KMS-11 (cell line): ENCODE results near the gene APOE.
"Not testable (repeated sequence)": the region's sequence is repeated elsewhere in the genome, so short reads cannot be mapped to it uniquely, and the experiment has no call there.

Experiments
- H2AFZ ChIP-seq: fragments of 200-600 bp; sonication (generic); 2 replicates; pipeline ENCODE4 v1.6.1; 2016; ENCODE audit warnings: antibody characterized with exemption, mixed run types, low read depth
- H3K27ac ChIP-seq: fragments of 200-600 bp; sonication (generic); 2 replicates; pipeline ENCODE4 v1.6.1; 2016; ENCODE audit warnings: mild to moderate bottlenecking, mixed run types
- H3K27me3 ChIP-seq: fragments of 200-600 bp; sonication (generic); 2 replicates; pipeline ENCODE4 v1.6.1; 2017; ENCODE audit warnings: mild to moderate bottlenecking, low read depth, mixed run types, moderate library complexity; ENCODE audit not compliant: insufficient read depth
- H3K36me3 ChIP-seq: fragments of 200-600 bp; sonication (generic); 2 replicates; pipeline ENCODE4 v1.6.1; 2017; ENCODE audit warnings: mild to moderate bottlenecking, mixed run types; ENCODE audit not compliant: insufficient read depth
- H3K4me1 ChIP-seq: fragments of 200-600 bp; sonication (generic); 2 replicates; pipeline ENCODE4 v1.6.1; 2016; ENCODE audit warnings: mild to moderate bottlenecking, low read depth, mixed run types; ENCODE audit not compliant: poor library complexity, severe bottlenecking
- H3K4me2 ChIP-seq: fragments of 200-600 bp; sonication (generic); 2 replicates; pipeline ENCODE4 v1.7.0; 2016; ENCODE audit warnings: mild to moderate bottlenecking, mixed run types
- H3K4me3 ChIP-seq: fragments of 200-600 bp; sonication (generic); IDR thresholded peaks from 2 replicates; pipeline ENCODE4 v1.6.1; 2017; ENCODE audit warnings: low read depth, low read length, mixed read lengths; ENCODE audit not compliant: insufficient read depth
- H3K79me2 ChIP-seq: fragments of 200-600 bp; sonication (generic); 2 replicates; pipeline ENCODE4 v1.6.1; 2016; ENCODE audit warnings: low read depth, mixed run types; ENCODE audit not compliant: insufficient read depth
- H3K9ac ChIP-seq: fragments of 200-600 bp; sonication (generic); 2 replicates; pipeline ENCODE4 v1.6.1; 2016; ENCODE audit warnings: mild to moderate bottlenecking, mixed run types
- H4K20me1 ChIP-seq: fragments of 200-600 bp; sonication (generic); 2 replicates; pipeline ENCODE4 v1.6.1; 2016; ENCODE audit warnings: mild to moderate bottlenecking, mixed run types; ENCODE audit not compliant: insufficient read depth
- CTCF ChIP-seq: fragments of 200-600 bp; sonication (generic); conservative IDR thresholded peaks from 2 replicates; pipeline ENCODE4 v1.6.1; 2017; ENCODE audit warnings: low read depth, mild to moderate bottlenecking, antibody characterized with exemption, low read length, moderate library complexity, mixed read lengths

Gene APOE

GRCh38 chr19:44905437-44906160 is at the start of gene APOE:
Gene APOE (plus strand): TSS chr19:44905796. CDS start chr19:44906625, 829 bp downstream.
- TF ChIP-seq CTCF: no peak
- no peak within 1 kb of the TSS for H3K9ac ChIP-seq

GRCh38 chr19:44856421-44857083 is 49.0 kb upstream of the APOE start:
- Histone ChIP-seq H3K4me2 (no peak overlapping the region), H3K27ac (no peak overlapping the region), H3K9ac (no peak overlapping the region), H3K4me3 (no peak overlapping the region), H3K27me3 (no peaks in the 10 kb centered on the region), H3K4me1 (no peaks in the 10 kb centered on the region), H3K36me3 (no peaks in the 10 kb centered on the region), H2AFZ (no peak overlapping the region), H3K79me2 (no peaks in the 10 kb centered on the region), H4K20me1 (no peaks in the 10 kb centered on the region)
- no peak for TF ChIP-seq CTCF

More at GRCh38 chr19:44905437-44906160, at the start of gene APOE:
- no peak within 1 kb of the TSS for H3K4me3 ChIP-seq
- peaks cover 7% of the 10 kb centered on the region; the same call in 1 of the 2 replicates for H3K36me3 ChIP-seq
- H3K27ac ChIP-seq: no peak within 1 kb of the TSS
- H2AFZ ChIP-seq: no peak within 1 kb of the TSS; the same call in 1 of the 2 replicates
- no peaks in the 10 kb centered on the region for H3K79me2 ChIP-seq
- H3K4me1 ChIP-seq: peaks cover 26% of the 10 kb centered on the region
- H3K27me3 ChIP-seq: peaks cover 13% of the 10 kb centered on the region; the same call in 1 of the 2 replicates
- H3K4me2 ChIP-seq: no peak within 1 kb of the TSS; the same call in 1 of the 2 replicates
- H4K20me1 ChIP-seq: no peaks in the 10 kb centered on the region

GRCh38 chr19:44857837-44858236 is 47.8 kb upstream of the APOE start:
- Histone ChIP-seq H3K4me2 (no peak overlapping the region), H4K20me1 (no peaks in the 10 kb centered on the region), H3K79me2 (no peaks in the 10 kb centered on the region), H3K36me3 (no peaks in the 10 kb centered on the region), H2AFZ (no peak overlapping the region), H3K4me3 (no peak overlapping the region), H3K4me1 (no peaks in the 10 kb centered on the region), H3K27me3 (no peaks in the 10 kb centered on the region), H3K9ac (no peak overlapping the region), H3K27ac (no peak overlapping the region)
- no peak for TF ChIP-seq CTCF

- not testable (repeated sequence) for H3K36me3 ChIP-seq, H3K4me2 ChIP-seq, H3K79me2 ChIP-seq, H3K4me1 ChIP-seq, H2AFZ ChIP-seq, H3K27me3 ChIP-seq, H4K20me1 ChIP-seq, H3K4me3 ChIP-seq, H3K27ac ChIP-seq, H3K9ac ChIP-seq
These were observed 44.0 kb upstream of the APOE start for GRCh38 chr19:44861576-44861975.

GRCh38 chr19:44863990-44864389 is 41.6 kb upstream of the APOE start:
- Histone ChIP-seq H4K20me1 (no peaks in the 10 kb centered on the region), H3K36me3 (no peaks in the 10 kb centered on the region), H3K4me2 (no peak overlapping the region), H2AFZ (no peak overlapping the region), H3K4me1 (no peaks in the 10 kb centered on the region), H3K27me3 (no peaks in the 10 kb centered on the region), H3K79me2 (no peaks in the 10 kb centered on the region), H3K9ac (no peak overlapping the region), H3K4me3 (no peak overlapping the region), H3K27ac (no peak overlapping the region)
- TF ChIP-seq CTCF: no peak
